Endodermal cell (in vitro differentiated cells): ENCODE data around the gene CNOT10. TPM values are rescaled to one million over a fixed set of nuclear protein-coding genes. Genes with fewer than 3 reads are reported as not detected.
A peak's percentile ranks its signal among the peaks of the same experiment; 100 is the strongest.

Experiments used
- DNase-seq: peaks from one replicate; pipeline ENCODE4 v3.0.0-alpha.2; 2017
- H3K27ac ChIP-seq: 2 replicates; pipeline ENCODE4 v1.5.1; 2013; ENCODE audit warnings: mild to moderate bottlenecking, low read depth, low read length, moderate library complexity
- H3K27me3 ChIP-seq: 2 replicates; pipeline ENCODE4 v1.6.1; 2013; ENCODE audit warnings: mild to moderate bottlenecking, low read length, moderate library complexity; ENCODE audit not compliant: insufficient read depth, control insufficient read depth, poor library complexity, severe bottlenecking
- H3K36me3 ChIP-seq: 2 replicates; pipeline ENCODE4 v1.7.0; 2013; ENCODE audit warnings: mild to moderate bottlenecking, low read length, moderate library complexity; ENCODE audit not compliant: control insufficient read depth, insufficient read depth
- H3K4me1 ChIP-seq: one replicate; pipeline ENCODE4 v1.7.0; 2013; ENCODE audit warnings: low read length; ENCODE audit not compliant: control insufficient read depth, insufficient read depth
- H3K4me3 ChIP-seq: 2 replicates; pipeline ENCODE4 v1.5.1; 2013; ENCODE audit warnings: mild to moderate bottlenecking, low read length, moderate library complexity
- H3K9ac ChIP-seq: 2 replicates; pipeline ENCODE4 v1.6.1; 2013; ENCODE audit warnings: mild to moderate bottlenecking, low read length, moderate library complexity; ENCODE audit not compliant: poor library complexity, severe bottlenecking; ENCODE audit errors: extremely low read depth
- H3K9me3 ChIP-seq: 2 replicates; pipeline ENCODE4 v1.6.1; 2013; ENCODE audit warnings: mild to moderate bottlenecking, low read length, moderate library complexity; ENCODE audit not compliant: control insufficient read depth
- H3K27ac Mint-ChIP-seq: 2 replicates; pipeline ENCODE4 v1.8.0; 2020; ENCODE audit warnings: mixed read lengths
- H3K27me3 Mint-ChIP-seq: 2 replicates; pipeline ENCODE4 v1.8.0; 2021; ENCODE audit warnings: mild to moderate bottlenecking, mixed read lengths; ENCODE audit not compliant: insufficient read depth
- H3K36me3 Mint-ChIP-seq: 2 replicates; pipeline ENCODE4 v1.8.0; 2020; ENCODE audit warnings: low read depth, mixed read lengths
- H3K4me1 Mint-ChIP-seq: 2 replicates; pipeline ENCODE4 v1.8.0; 2020; ENCODE audit warnings: mixed read lengths
- H3K4me3 Mint-ChIP-seq: 2 replicates; pipeline ENCODE4 v1.8.0; 2020; ENCODE audit warnings: mild to moderate bottlenecking, moderate library complexity, mixed read lengths
- H3K9me3 Mint-ChIP-seq: 2 replicates; pipeline ENCODE4 v1.8.0; 2020; ENCODE audit warnings: mild to moderate bottlenecking, mixed read lengths
- CTCF ChIP-seq: fragments of 200-600 bp; sonication (generic); conservative IDR thresholded peaks from 2 replicates; pipeline ENCODE4 v1.5.0; 2021; ENCODE audit warnings: antibody characterized with exemption, mild to moderate bottlenecking
- WGBS, 2 experiments: methylation state at CpG; one replicate each; pipeline versions ENCODE4 v1.1.5 to v1.1.7; 2013; ENCODE audit warnings: missing lambda C conversion rate in 2 of 2, mixed read lengths in 1 of 2; ENCODE audit not compliant: insufficient coverage in 1 of 2, insufficient read length in 1 of 2; 5-methylcytosine and 5-hydroxymethylcytosine counted together
- total RNA-seq, 2 donors: library from RNA; stranded (reverse); fragmentation: NEBNext Ultra II Directional in 1 of 2; extraction: Animal tissue kit (Norgen Biotek cat#: 25700) in 1 of 2; gene quantifications; 2 replicates in 1 of 2; 3 replicates in 1 of 2; pipeline ENCODE4 v1.2.1, GENCODE V29; 2021

The CNOT10 gene
- total RNA-seq, 2 donors from 2014 or later, result 53.6 to 54.1 TPM

- no peaks in the 10 kb centered on the region for H3K9me3 Mint-ChIP-seq
- H3K27ac ChIP-seq, result peak overlapping the region; percentile 99
- DNase-seq, result peak; percentile 96
- peak overlapping the region; percentile 91 for H3K4me3 ChIP-seq
- H3K4me3 Mint-ChIP-seq, result peak overlapping the region; percentile 93
- H3K27me3 ChIP-seq, result no peaks in the 10 kb centered on the region
- H3K4me1 Mint-ChIP-seq, result peaks cover 39% of the 10 kb centered on the region
- H3K4me1 ChIP-seq, result peaks cover 11% of the 10 kb centered on the region
- peaks cover 26% of the 10 kb centered on the region for H3K36me3 Mint-ChIP-seq
- no peaks in the 10 kb centered on the region for H3K27me3 Mint-ChIP-seq
- H3K9me3 ChIP-seq, result no peaks in the 10 kb centered on the region
- TF ChIP-seq CTCF, result no peak
- 0 to 1% methylated on average over 14 to 81 of the region's 85 CpGs for WGBS, 2 experiments
- H3K9ac ChIP-seq, result peak overlapping the region; percentile 94
- H3K27ac Mint-ChIP-seq, result peak overlapping the region; percentile 99
- peaks cover 6% of the 10 kb centered on the region for H3K36me3 ChIP-seq
Measured at GRCh38 chr3:32816439-32817256, 131.7 kb downstream of the CNOT10 start.

GRCh38 chr3:32817257-32817557 is 132.2 kb downstream of the CNOT10 start:
- peaks cover 12% of the 10 kb centered on the region for H3K4me1 ChIP-seq
- Mint-ChIP-seq H3K4me3 (peak overlapping the region; percentile 93), H3K9me3 (no peaks in the 10 kb centered on the region), H3K27ac (peak overlapping the region; percentile 96), H3K4me1 (peaks cover 44% of the 10 kb centered on the region), H3K27me3 (no peaks in the 10 kb centered on the region), H3K36me3 (peaks cover 27% of the 10 kb centered on the region)
- peak overlapping the region; percentile 91 for H3K4me3 ChIP-seq
- no peak for TF ChIP-seq CTCF
- 0% methylated on average over 7 to 49 of the region's 49 CpGs for WGBS, 2 experiments
- peak overlapping the region; percentile 99 for H3K27ac ChIP-seq
- peak; percentile 58 for DNase-seq
- H3K9me3 ChIP-seq, result no peaks in the 10 kb centered on the region
- H3K36me3 ChIP-seq, result peaks cover 6% of the 10 kb centered on the region
- peak overlapping the region; percentile 94 for H3K9ac ChIP-seq
- no peaks in the 10 kb centered on the region for H3K27me3 ChIP-seq

- Histone ChIP-seq H3K9me3 (no peaks in the 10 kb centered on the region), H3K4me3 (peak within 1 kb of the TSS; percentile 91), H3K36me3 (peaks cover 6% of the 10 kb centered on the region), H3K27me3 (no peaks in the 10 kb centered on the region), H3K4me1 (peaks cover 16% of the 10 kb centered on the region), H3K27ac (peak within 1 kb of the TSS; percentile 99), H3K9ac (peak within 1 kb of the TSS; percentile 94)
- Mint-ChIP-seq H3K4me3 (peak within 1 kb of the TSS; percentile 93), H3K36me3 (peaks cover 27% of the 10 kb centered on the region), H3K4me1 (peaks cover 46% of the 10 kb centered on the region), H3K27ac (peak within 1 kb of the TSS; percentile 99), H3K27me3 (no peaks in the 10 kb centered on the region), H3K9me3 (no peaks in the 10 kb centered on the region)
- TF ChIP-seq CTCF, result no peak
- 0% methylated on average over 17 to 59 of the region's 59 CpGs for WGBS, 2 experiments
- DNase-seq, result peak; percentile 70
Measured at GRCh38 chr3:32817558-32818228, 132.7 kb downstream of the CNOT10 start, which contains the start of gene TRIM71. TSS of gene TRIM71 (plus strand) at chr3:32817997. CDS start at chr3:32818081, 84 bp downstream.
